Measurements from ENCODE around the gene SHB.

The SHB gene

GRCh38 chr9:38008168-38009034, 60.6 kb downstream of the SHB start:
- no peak for DNase-seq (ENCODE audit: low spot score)

GRCh38 chr9:38007016-38007415, 62.0 kb downstream of the SHB start:
- no peak for DNase-seq (ENCODE audit: low spot score)

GRCh38 chr9:38006163-38006562, 62.9 kb downstream of the SHB start:
- no peak for DNase-seq (ENCODE audit: low spot score)

- DNase-seq (ENCODE audit: low spot score) = no peak
Observed at GRCh38 chr9:38004809-38005560, 64.0 kb downstream of the SHB start.

DNA sequence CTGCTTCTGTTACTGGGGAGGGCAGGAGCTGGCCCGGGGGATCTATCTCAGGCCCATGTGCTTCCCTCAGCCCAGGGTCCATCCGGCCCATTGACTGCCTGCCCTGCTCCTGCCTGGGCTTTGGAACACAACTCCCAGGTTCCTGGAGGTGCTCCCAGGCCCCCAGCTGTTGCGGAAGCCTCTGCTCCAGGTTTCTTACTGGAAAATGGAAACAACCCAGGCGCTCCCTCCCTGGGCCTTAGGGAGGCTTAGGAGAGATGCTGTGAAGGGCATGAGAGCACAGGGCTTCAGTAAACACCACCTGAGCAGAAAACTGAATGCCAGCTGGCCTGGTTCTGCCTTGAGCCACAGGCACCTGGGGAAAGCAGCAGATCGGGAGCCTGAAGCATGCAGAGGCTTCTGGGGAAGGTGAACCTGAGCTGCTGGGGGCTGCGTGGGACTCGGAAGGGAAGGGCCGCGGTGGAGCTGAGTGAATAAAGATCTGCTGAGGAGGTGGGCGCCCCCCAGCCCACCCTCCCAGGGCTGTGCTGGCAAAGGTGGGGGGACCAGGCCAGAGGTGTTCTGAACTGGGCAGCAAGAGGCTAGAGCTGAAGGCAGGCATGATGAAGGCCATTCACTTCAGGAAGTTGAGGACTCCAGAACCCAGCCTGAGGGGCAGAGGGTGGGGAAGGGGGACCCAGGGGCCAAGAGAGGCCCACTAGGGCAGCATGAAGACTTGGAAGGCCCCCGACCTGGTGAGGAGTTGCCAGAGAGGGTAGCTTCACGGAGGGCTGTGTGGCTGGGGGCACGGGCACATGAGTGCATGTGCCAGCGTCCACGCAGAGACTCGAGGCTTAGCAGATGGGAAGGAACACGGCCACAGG, 64.8 kb downstream of the SHB start:
- DNase-seq (ENCODE audit: low spot score) = no peak

- no peak for DNase-seq (ENCODE audit: low spot score)
Observed at GRCh38 chr9:38003230-38003629, 65.8 kb downstream of the SHB start.

GRCh38 chr9:38001430-38001829, 67.6 kb downstream of the SHB start:
- no peak for DNase-seq (ENCODE audit: low spot score)

- DNase-seq (ENCODE audit: low spot score) = no peak
Observed at GRCh38 chr9:38000735-38001134, 68.3 kb downstream of the SHB start.

- no peak for DNase-seq (ENCODE audit: low spot score)
Observed at GRCh38 chr9:38000332-38000731, 68.7 kb downstream of the SHB start.

GRCh38 chr9:37999588-38000189, 69.3 kb downstream of the SHB start:
- peak; percentile 87 for DNase-seq (ENCODE audit: low spot score)

DNA sequence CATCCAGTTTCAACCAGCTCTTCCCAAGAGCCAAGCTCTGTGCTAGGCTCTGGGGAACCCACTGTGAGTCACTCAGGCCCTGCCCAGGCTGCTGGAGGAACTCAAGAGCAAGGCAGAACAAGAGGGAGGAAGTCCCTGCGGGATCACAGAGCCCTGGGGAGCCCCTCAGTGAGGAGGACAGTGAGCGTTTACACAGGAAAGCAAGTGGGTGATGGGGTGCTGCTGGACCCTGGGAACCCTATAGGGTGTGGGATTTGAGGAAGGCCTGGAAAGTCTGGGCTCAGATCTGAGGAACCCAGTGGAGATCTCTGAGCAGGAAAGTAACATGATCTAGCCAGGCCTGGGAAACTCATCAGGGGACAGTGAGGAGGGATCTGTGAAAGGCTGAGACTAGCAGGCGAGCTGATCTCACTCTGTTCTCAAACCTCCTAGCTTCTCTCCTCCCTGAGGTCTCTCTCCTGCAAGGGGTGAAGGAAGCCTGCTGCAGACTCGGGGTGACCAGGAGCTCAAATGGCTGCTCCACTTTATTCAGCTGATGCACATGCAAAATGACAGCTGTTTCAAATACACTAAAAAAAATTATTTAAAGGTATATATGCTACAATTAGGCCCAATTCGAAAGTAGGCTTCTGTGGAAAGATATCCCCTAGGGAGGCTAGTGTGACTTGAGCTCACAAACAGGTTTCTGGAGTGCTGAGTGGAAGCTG, 70.0 kb downstream of the SHB start:
- no peak for DNase-seq (ENCODE audit: low spot score)

DNA sequence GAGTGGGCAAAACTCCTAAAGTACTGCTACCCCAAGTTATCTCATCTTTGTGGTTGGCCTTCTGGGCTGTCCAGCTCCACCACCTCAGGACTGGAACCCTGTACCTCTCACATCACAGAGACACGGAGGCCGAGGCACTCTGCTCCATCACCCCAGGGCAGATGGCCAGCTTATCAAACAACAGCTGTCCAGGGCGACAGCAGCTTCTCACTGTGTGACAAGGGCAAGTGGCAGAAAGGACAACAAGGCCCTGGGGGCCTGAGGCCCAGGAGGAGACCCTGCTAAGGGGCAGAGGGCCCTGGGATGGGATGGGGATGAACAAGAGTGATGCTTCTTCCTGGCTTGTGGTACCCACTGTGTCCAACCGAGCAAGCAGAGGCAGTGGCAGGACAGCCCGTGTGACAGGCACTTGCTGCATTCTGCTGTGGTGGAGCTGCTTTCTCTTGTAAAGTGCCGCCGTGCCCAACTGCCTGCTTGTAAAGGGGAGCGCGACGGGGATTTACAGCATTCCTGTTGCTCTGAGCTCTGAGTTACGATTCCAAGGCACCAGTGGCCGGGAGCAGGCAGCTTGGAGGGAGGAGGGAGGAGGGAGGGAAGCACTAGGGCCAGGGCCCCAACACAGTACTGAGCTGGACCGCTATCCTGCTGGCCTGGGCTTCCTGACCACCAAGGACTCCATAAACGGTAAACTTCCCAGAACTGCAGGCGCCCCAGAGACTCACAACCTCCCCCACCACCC, 71.2 kb downstream of the SHB start:
- DNase-seq (ENCODE audit: low spot score) = peak; percentile 67

DNA sequence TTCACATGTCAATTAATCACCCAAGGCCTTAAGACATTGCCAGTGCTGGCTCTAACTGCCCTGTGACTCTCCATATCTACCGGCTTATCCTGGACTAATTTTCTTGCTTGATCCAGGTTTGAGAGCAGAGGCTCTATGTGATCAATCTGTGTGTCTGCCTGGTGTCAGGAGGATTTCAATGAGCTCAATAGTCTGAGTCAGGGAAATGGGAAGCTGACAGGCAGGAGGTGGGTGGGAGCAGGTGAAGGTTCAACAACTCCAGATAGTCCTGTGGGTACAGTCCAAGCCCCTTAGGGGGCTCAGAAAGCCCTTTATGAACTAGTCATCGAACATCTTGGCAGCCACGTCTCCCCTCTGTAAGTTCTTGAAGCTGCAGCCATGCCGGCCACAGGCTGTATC, 72.2 kb downstream of the SHB start:
- DNase-seq (ENCODE audit: low spot score) = no peak

DNA sequence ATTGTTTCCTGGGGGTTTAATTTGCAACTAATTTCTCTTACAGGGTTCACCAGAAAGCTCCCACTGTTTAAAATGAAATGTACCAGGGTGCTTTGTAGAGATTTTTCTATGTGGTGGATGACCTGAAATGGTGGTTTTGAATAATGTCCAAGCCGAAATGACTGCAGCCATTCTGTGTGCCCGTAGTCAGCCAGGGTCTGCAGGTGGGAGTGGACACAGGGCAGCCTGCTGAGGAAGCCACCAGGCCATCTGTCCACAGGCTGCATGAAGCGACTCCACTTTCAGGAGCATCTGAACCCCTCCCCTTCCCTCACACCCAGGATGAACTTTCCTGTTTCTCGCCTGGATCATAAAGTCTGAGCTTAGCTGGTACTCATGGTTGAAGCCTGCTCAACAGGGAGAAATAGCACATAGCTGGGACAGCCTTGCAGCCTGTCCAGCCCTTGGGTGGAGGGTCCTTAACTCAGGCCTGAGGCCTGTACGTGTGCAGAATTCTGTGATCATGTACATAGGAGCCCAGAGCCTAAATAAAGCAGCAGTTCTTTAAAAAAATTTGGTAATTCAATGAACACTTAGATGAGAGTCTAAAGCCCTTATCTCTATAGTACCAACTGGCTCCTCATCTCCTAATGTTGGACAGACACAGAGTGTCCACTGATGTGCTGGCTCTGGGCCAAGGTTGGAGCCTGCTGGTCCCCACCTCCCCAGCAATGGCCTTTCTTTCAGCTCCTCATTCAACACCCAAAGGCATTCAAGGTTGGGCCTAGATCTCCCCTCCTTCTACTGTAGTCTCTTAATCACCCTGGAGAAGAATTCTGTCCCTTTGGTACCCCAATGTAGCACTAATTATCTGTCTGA, 72.8 kb downstream of the SHB start:
- DNase-seq (ENCODE audit: low spot score) = peak; percentile 60

GRCh38 chr9:37995348-37995737, 73.7 kb downstream of the SHB start:
- DNase-seq (ENCODE audit: low spot score) = no peak

DNA sequence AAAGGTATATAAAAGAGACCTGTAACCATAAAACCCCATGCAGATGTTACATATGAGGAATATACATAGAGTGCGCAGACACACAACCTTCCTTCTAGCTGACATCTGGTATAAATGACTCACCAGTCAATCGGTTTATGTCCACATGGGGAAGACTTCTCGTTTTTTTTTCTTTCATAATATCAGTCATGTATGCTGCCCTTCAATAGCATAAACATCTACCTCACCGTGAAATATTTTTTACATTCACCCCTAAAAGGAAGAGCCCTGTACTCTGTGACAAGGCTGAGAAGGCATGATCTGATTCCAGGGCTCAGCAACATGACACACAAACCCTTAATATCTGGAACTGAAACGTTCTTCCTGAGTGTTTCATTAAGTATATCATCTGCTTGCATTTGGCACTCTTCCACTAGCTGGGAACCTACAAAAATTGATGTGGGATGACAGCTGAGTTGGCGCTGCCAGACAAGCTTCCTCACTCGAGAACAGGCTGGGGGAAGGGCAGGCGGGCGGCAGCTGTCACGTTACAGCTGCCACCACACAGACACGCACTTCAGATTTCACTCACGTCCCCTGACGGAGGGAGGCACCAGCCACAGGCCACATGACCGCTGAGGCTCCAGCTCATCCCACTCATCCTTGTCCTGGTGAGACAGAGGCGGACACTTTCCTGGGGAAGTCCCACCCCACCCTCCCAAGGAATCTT, 74.2 kb downstream of the SHB start:
- DNase-seq (ENCODE audit: low spot score) = peak; percentile 99

DNA sequence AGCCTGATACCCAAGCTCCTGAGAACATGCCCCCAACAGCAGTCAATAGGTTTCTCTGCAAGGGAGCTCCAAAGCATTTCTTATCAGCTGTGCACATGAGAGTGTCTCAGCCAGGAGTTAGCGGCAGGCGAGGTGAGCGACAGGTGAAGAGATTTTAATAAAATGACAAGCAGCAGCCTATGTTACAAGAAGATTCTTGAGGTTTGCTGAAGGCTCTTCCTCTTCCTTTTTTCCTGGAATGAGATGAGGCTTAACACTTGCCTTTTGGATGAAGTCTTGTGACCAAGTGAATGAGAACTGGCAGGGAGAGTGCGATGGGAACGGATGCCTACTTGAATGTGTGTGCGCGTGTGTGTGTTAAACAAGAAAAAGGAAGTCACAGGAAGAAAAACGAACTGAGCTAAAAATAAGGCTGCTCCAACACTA, 76.1 kb downstream of the SHB start:
- DNase-seq (ENCODE audit: low spot score) = peak; percentile 74

DNA sequence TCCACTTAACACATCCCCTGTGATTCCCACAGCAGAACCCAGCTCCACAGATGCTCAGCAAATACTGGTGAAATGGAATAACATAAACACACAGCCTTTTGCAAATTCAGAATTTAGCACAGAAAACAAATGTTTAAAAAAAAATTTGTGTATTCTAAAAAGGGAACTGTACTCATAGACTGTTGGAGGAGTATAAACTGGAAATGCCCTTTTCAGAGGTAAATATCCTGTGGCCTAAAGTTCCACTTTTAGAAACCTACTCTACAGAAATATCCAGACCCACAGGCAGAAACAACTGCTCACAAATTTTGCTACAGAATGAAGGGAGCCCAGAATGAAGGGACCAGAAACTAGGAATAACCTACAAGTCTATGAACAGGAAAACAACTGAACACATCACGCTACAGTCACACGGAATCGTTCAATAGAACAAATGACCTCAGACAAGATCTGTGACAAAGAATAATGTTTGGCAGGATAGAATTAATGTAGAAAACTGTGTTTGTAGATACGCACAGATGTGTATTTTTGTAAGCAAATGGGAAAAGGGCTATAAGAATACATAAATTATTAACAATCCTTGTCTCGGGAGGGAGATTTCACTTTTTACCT, 78.5 kb downstream of the SHB start:
- peak; percentile 69 for DNase-seq (ENCODE audit: low spot score)

- DNase-seq (ENCODE audit: low spot score) = no peak
Observed at GRCh38 chr9:37989701-37990100, 79.3 kb downstream of the SHB start.
